C1 segment of cervical spinal cord (tissue), 14 donors: ENCODE data around the gene METTL18.
"Not testable (repeated sequence)": the region's sequence is repeated elsewhere in the genome, so short reads cannot be mapped to it uniquely, and the experiment has no call there.

ENCODE experiments used
- DNase-seq, 14 donors: peaks; one replicate each; lab custom pipeline; 2025; lab: John Stamatoyannopoulos, UW

Gene METTL18

DNA sequence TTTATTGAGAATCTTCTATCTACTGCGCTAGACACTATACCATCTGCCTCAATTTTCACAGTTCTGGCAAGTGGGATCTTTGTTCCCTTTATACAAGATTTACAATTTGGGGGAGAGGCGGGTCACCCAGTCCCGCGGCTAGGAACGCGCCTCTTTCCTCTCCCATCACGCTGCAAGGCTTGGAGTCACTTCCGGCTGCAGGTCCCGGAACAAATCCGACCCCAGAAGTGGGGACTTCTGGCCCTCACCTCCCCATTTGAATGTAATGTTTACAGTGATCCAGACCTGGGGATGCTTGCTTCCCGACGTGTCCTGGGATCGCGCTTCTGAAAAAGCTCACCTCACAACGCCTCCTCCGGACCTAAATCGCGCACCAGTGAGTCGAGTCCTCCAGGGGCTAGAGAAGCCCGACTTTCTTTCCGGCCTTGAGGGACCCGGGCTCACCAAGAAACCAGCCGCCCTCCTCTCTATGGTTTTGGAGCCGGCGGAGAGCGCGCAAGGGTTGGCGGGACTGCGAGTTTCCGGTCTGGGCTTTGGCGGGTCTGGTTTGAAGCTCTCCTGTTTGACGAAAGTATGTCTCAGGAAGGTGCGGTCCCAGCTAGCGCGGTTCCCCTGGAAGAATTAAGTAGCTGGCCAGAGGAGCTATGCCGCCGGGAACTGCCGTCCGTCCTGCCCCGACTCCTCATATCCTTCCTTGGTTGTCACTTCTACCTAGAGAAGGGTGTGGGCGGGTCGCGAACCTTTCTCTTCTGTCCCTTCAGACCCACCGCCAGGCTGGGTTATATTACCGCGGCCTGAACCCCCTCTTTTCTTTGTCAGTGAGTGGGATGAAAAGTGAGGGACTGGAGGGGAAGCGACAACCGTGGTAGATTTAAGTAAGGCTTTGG lies at the start of gene METTL18:
TSS of gene METTL18 (minus strand) at position 378 of the 887 bp plus-strand sequence. CDS start 1,212 bp downstream, outside the sequence.
- DNase-seq = peak; percentile 46 to 95 (median 90)

DNA sequence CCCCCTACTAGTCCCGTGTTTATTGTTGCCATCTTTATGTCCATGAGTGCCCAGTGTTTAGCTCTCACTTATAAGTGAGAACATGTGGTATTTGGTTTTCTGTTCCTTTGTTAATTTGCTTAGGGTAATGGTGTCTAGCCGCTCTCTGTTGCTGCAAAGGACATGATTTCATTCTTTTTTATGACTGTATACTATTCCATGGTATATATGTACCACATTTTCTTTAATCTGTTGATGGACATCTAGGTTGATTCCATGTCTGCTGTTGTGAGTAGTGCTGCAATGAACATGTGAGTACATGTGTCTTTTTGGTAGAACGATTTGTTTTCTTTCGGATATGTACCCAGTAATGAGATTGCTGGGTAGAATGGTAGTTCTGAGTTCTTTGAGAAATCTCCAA lies 44.2 kb upstream of the METTL18 start:
- DNase-seq = no peak

DNA sequence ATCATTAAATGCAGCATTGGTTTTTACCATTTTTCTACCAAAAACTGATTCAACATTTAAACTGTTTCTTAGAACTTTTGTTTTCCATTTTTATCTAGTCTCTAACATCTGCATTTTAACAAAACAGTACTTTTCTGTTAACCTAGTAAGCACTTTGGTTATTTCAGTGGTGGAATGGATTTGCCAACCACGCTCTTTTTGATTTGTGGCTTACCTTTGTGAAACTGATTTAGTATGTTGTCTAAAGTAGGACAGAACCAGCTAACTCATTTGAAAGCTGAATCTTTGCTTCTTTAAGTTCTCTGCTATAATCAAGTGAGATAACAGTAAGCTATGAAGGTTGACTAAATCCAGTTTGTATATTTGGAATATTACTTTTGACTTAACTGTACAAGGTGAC lies 41.5 kb upstream of the METTL18 start:
- DNase-seq = no peak

DNA sequence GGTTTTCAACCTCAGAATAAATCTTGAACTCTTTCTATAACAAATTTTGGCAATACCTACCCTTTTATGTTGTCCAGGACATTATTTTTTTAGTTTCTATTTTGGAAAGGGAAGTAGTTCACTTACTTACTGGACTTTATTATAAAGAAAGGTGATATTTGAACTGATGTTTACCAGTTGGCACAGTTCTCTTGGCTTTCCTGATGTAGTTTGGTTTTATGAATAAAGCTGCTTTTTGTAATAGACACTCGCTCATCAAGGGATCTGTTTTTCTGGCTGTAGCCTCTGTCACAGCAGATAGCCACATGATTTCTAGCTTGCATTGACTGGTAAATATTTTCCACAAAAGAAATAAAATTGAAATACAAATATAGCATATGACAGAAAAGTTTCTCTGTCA lies 40.9 kb upstream of the METTL18 start:
- DNase-seq = no peak

DNA sequence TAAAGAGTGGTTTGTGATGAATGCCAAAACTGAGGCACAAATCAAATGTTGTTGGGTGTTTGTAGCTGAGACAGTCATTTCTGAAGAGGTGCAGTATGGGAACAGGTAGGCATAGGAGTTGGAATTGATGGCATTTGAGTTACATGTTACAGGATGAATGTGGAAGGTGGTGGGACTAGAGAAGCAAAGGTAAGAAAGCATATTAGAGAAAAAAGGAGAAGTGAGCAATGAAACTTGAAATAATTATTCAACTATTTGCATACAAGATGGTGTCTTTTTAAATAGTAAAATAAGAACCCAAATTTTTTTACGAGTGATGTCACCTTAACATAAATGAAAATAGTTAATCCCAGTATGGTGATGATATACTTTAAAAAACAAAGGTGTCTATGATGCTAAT lies 40.2 kb upstream of the METTL18 start:
- no peak for DNase-seq

DNA sequence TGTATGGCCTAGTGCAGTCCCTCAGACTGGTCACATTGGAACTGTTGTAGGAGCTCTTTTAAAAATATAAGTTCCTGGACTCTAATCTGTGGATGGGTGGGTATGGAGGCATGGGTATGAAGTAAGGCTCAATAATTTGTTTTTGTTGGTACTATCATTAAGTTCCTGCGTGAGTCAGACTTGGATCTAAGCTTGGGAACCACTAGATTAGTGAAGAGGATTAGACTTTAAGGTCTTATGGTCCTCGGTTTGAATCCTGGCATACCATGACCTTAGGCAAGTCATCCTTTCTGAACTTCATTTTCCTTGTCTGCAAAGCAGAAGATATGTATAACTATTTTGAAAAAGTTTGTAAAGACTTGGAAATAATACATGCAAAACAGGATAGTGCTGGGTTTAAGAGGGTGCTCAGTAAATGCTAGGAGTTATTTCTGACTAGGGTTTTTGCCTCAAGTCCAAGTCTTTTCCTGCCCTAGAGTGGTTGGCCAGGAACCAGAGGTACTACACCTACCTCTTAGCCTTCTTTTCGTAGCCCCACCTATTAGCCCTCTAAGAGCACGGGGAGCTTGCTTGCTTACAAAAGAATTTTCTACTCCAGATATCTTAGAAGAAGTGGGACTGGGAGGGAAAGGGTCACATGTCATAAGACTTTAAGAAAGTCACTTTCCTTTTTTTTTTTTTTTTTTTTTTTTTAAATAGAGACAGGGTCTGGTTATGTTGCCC lies 38.6 kb upstream of the METTL18 start:
- DNase-seq = no peak

DNA sequence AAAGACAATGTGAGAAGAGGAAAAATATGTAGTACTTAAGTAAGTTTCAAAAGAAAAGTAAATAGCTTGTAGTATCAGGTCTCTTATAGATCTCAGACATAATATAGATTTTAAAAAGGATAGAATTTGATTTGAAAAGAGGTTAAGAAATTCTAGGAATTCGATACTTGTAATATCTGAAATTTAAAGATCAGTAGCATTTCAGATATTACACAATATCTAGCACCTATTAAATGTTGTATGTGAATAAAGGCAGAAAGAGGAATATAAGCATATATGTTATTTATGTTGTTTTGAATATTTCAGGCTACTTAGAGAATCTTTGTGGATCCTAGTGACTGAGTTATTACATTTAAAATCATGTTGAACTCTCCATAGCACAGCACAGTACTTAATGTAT lies 35.0 kb upstream of the METTL18 start:
- DNase-seq = no peak

DNA sequence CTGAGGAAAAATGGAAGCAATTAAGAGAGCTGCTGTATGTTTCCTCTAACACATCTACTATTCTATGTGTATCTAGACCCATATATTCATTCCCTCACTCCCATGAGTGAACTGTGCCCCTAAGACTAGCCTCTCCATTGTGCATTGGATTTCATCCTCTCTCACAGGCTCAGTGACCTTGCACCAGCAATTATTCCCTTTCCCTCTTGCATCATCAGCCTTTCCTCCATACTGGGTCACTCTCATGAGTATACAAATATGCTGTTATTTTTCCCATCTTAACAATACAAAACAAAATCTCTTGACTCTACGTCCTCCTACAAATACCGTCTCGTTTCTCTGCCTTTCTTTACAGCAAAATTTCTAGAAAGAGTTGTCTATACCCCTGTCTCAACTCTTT lies 29.4 kb upstream of the METTL18 start:
- no peak for DNase-seq

DNA sequence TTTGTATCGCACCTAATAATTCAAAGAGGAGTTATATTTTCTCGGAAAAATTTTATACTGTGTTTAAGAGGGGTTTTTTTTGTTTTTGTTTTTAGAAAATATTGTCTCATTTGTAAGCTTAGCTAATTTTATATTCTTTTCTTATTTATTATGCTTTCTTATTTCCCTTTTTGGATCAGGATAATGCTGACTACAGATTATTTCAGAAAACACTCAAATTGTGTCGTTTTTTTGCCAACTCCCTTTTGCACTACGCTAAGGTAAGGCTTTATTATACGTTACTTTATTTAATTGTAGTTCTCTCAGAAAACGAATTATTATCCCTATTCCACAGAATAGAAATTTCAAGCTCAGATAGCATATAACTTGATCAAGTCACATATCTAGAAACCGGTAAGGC lies 26.8 kb upstream of the METTL18 start:
- DNase-seq = no peak

DNA sequence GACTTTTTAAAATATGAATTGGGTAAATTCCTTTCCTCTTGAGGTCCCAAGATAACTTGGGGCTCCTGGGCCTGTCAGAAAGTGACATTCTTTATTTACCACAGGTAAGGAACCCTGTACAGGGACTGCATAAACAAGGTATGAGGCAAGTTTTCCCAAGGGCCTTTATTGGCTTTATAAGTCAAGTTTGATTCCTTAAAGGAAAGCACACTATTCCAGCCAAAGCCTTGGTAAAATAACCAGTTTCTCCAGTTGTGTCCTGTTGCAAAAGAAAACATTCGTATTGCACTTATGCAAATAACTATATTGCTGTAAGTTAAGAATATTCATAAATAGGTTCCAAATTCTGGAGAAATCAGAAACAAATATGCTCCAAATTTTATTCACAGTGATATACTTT lies 21.9 kb upstream of the METTL18 start:
- no peak for DNase-seq

DNA sequence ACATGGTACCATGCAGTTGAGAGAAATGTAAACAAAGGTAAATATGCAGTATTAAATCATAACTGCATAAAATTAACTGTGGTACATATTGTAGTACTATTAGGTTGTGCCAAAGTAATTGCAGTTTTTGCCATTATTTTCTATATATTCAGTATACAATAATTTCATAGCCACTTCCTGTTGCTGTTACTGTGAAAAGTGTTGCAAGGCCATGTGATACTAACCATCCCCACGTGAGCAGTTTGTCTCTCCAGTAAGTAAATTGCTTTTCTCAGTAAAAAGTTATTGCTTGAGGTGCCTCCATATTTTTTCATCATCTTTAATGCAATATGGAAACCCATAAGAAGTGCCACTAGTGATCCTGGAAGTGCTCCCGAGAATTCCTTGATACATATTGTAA lies 19.6 kb upstream of the METTL18 start:
- DNase-seq = no peak

DNA sequence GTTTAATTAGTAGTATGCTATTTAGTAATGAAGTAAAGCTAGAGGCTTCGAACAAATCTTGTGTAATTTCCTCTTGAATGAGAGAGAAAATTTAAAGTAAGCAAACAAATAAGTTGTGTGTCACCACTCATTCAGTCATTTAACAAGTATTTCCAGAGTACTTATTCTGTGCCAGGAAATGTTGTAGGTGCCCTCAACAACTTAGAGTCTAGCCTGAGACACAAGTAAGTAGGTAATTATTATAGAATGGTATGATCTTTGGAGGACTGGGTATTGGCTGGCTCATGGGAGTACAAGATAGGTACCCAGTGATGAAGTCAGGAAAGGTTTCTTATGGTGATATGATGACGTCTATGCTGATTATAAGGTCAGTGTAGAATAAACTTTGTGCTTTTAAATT lies 17.4 kb upstream of the METTL18 start:
- DNase-seq = no peak

DNA sequence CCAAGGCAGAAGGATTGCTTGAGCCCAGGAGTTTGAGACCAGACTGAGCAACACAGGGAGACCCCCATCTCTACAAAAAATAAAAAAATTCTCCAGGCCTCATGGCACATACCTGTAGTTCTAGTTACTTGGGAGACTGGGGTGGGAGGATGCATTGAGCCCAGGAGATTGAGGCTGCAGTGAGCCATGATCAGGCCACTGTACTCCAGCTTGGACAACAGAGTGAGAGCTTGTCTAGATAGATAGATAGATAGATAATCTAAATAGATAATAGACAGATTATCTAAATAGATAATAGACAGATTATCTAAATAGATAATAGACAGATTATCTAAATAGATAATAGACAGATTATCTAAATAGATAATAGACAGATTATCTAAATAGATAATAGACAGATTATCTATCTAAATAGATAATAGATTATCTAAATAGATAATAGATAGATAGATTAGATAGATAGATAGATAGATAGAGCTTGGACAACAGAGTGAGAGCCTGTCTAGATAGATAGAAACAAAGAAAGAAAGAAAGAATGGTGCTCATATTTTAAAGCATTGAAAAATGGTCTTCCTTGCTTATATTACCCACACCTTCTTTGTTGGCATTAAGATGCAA lies 16.8 kb upstream of the METTL18 start:
- DNase-seq = not testable (repeated sequence)

DNA sequence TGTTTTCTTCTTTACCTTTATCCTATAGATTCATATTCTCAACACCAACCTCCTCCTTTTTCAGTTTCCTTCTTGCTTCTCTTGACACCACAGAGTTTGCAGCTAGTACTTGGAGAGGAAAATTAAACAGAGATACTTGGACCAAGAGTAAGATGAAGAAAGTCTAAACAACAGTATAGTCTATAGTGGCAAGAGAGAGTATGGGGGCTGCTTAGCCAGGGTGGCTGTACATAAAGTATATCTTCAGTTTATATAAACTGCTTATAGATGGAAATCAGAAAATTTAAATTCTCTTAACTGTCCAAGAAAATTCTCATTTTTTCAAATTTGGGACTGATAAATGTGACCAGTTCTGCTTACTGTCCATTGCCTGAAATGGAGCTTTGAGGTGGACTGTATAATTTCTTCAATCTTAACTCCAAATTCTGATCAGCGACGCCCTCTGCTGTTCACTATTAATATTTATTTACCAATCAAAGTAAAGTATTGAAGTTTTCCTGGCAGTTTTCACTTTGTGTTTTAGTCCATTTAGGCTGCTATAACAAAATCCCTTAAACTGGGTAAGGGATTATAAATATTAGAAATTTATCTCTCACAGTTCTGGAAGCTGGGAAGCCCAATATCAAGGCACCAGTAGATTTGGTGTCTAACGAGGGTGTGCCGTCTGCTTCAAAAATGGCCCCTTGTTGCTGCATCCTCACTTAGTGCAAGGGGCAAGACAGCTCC lies 14.8 kb upstream of the METTL18 start:
- DNase-seq = no peak

DNA sequence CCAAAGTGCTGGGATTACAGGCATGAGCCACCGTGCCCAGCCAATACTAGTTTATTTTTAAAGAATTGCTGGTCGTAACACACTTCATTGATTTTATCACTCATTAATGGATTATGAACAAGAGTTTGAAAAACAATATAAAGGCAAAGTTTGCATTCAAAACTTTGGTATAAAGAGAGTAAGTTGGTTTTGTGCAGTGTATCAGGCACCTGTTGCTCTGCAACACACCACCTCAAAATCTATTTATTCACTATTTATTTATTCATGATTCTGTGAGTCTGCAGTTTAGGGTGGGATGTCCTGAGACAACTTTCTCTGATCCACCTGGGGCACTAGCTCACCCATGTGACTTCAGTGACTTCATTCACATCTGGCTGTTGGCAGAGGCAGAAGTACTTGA lies 10.2 kb upstream of the METTL18 start:
- no peak for DNase-seq

DNA sequence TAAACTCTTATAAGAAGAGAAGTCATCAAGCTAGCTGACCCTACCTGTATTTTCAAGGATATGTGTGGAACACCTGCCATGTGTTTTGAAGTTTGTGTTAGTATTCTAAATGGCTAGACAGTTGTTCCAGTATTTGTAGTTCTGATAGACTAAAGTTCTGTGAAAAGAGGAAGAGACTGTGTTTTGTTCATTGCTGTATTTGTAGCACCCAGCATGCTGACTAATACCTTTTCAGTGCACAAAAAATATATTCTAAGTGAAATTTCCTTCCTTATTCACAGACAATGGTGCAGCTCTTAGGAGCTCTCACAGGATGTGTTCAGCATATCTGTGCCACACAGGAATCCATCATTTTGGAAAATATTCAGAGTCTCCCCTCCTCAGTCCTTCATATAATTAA lies 8.2 kb upstream of the METTL18 start:
- DNase-seq = no peak

DNA sequence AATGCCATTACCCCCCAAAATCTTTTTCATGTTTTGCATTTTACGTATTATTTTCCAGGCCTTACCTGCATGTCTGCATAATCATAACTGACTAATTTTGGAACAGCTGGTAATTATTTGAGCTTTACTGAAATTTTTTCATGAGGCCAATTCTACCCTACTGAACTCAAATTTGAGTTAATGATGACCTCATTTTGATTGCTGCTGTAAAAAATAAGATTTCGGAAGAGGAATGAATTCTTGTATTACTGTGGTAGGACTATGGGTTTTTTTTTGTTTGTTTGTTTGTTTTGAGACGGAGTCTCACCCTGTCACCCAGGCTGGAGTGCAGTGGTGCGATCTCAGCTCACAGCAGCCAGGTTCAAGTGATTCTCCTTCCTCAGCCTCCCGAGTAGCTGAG lies 2.6 kb upstream of the METTL18 start:
- no peak for DNase-seq

DNA sequence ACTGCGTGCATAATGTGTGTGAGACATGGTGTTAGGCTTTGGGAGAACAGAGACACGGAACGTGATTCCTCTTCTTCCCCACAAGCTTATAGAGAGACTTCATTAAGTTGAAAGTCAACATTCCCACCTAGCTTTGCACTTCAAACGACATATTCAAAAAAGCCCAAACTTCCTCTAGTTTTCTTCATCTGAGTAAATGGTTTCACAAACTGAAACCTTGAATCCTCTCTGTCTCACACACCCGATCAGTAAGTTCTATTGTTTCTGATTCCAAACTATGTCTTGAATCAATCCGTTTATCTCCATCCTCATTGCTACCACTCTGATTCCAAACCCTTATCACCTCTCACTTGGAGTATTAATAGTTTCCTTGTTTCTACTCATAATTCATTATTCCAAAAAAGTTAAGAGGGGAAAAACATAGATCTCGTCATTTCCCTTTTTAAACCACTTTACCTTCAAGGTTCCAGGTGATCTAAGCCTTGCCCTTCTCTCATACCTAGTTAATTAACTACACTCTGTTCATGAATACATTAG lies 1.6 kb upstream of the METTL18 start:
- no peak for DNase-seq

DNA sequence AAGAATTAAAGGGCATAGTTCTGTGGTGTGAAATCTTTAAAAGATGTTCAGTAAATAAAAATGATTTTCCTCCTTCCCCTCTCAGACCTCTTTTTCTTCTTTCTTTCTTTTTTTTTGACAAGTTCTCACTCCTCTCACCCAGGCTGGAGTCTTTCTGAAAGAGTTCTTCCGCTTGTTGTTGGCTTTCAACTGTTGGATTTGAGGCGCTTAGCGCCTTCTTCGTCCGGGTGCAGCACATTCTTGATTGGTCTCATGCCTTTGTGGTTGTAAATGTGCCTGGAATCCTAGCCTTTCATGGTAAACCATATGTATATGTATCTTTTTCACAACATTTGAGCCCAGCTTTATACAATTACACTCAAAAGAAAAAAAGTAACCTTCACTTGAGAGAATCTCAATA lies 980 bp upstream of the METTL18 start:
- DNase-seq = no peak

DNA sequence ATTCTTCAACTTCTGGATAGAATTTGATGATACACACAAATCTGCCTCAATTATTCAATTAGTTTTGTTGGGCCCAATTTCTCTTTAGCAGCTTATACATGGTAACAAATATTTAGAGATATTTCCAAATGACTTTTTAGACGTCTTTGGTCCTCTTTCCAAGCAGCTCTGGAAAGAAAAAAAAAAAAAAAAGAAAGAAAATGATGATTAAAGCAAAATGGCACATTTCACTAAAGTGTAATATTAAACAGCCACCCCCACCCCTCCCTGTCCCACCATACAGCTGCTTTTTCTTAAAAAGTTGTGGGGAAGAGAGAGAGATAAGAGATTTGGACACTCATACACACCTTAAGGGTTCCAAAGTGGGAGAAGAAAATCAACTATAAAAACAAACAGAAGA lies 977 bp downstream of the METTL18 start:
- no peak for DNase-seq

DNA sequence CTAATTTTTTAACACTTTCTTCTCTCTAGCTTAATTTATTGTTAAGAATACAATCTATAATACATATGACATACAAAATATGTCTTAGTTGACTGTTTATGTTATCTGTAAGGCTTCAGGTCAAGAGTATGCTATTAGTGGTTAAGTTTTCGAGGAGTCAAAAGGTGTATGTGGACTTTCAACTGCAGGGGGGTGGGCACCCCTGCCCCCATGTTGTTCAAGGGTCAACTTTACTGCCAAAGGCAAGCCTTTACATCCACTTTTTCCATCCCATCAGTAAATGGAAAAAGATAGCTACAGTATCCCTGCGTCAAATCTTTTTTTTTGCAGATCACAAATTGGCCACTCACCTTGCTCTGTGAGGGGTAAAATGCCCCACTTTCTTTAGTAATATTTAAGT lies 6.3 kb downstream of the METTL18 start:
- DNase-seq = no peak

DNA sequence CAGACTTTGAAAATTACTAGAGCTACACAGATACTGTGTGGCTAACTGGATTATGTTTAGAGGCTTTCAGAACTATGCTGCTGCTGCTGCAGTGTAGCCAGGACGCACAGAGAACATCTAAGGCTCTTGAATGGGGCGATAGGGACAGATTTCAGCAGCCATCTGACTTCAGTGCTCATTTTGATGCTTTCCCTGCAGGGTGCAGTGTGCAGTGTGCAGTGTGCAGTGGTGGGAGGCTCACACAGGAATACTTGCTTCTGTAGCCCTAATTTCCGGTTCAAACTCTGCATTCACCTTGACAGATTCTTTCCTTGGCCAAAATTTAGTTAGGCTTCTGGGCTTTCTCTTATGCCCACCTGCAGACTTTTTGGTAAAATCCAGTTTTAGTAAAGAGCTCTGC lies 7.7 kb downstream of the METTL18 start:
- DNase-seq = no peak
